ENCODE data around the gene KRTAP12-4. TPM values are rescaled to one million over a fixed set of nuclear protein-coding genes. Genes with fewer than 3 reads are reported as not detected.
A peak's percentile ranks its signal among the peaks of the same experiment; 100 is the strongest.
"Not testable (repeated sequence)": the region's sequence is repeated elsewhere in the genome, so short reads cannot be mapped to it uniquely, and the experiment has no call there.

The KRTAP12-4 gene
- total RNA-seq = not detected in 2 replicates

DNA sequence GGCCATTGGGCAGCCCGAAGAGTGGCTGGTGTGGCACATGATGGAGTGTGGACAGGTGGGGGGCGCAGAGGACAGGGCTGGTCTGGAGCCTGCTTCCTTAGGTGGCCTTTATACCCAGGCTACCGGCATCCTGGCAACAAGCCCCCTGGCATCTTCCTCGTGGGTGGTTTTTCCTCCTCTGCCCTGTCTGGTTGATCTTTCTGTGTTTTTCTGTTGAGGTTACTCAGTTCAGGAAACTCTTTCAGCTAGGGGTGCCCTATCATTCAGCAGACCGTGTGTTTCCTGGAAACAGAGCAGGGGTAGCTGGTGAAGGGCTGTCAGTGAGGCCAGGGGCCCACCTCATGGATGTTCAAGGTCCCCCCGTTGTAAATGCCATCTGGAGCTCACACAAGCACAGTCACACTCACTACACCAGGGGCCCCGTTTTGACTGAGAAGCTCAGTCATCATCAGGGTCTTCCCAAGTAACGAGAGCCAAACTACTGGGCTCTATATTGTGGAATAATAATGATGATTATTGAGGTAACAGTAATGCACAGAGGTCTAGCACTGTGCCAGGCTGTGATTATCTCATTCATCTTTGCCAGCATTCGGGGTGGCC lies at the start of gene KRTAP12-4:
TSS of gene KRTAP12-4 (minus strand) at position 84 of the 600 bp plus-strand sequence. CDS start at position 39, 45 bp downstream.
- H3K27me3 Mint-ChIP-seq (ENCODE audit: insufficient read depth) = no peaks in the 10 kb centered on the region
- intact Hi-C loops (cut with micrococcal nuclease) = loop anchor here (5.0 kb wide), 3 partner anchors 37 to 273 kb away; no protein-coding TSS in a partner anchor
- H3K27ac Mint-ChIP-seq = peak within 1 kb of the TSS; percentile 70
- peaks cover 56% of the 10 kb centered on the region for H3K4me1 Mint-ChIP-seq (ENCODE audit: low read depth)
- DNase-seq (ENCODE audit: low spot score) = no peak
- H3K9me3 Mint-ChIP-seq = peaks cover 47% of the 10 kb centered on the region
- H3K4me3 Mint-ChIP-seq = peak within 1 kb of the TSS; percentile 15
- peaks cover 29% of the 10 kb centered on the region for H3K36me3 Mint-ChIP-seq (ENCODE audit: low read depth)

DNA sequence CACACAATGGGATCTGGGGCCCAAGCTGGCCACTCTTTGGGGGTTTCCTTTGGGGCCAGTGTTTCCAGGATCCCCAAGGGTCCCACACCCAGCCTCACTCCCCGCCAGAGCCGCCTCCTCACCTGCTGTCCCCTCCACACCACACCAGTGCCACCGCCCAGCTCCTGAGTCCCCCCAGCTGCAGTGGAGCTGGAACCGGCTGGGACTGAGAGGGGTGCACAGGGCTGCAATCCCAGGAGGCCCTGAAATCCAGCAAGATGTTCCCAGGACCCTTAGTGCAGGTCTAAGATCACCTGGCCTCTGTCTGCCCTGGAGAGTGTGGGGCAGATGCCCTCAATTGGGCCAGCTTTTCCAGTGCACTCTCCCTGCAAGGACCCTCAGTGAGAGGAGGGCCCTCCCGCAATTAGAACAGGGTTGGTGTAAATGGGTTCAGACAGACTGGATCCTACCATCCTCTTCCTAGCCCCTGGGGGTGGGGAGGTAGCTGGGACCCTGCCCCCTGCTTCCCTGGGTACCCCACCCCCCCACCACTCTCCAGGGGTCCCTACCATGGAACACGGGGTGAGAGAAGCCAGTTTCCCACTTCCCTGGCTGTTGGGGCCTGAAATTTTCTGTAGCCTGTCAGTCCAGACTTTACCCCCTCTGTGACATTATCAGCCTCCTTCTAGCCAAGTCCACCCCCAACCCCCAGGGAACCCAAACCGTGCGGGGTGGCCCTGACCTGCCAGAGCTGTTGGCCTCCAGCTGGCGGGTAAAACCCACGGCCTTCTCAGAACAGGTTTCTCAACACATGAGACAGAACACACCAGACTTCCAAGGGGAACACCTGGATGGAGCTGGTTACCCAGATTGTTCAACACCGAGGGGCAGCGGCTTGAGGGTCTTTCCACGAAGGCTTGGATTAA lies 49.5 kb upstream of the KRTAP12-4 start:
- DNase-seq (ENCODE audit: low spot score) = no peak
- Mint-ChIP-seq H3K9me3 (peaks cover 4% of the 10 kb centered on the region), H3K27me3 (ENCODE audit: insufficient read depth) (peaks cover 56% of the 10 kb centered on the region), H3K36me3 (ENCODE audit: low read depth) (peaks cover 2% of the 10 kb centered on the region), H3K4me3 (no peak overlapping the region), H3K27ac (no peak overlapping the region), H3K4me1 (ENCODE audit: low read depth) (no peaks in the 10 kb centered on the region)
- intact Hi-C loops (cut with micrococcal nuclease) = no loop called here

DNA sequence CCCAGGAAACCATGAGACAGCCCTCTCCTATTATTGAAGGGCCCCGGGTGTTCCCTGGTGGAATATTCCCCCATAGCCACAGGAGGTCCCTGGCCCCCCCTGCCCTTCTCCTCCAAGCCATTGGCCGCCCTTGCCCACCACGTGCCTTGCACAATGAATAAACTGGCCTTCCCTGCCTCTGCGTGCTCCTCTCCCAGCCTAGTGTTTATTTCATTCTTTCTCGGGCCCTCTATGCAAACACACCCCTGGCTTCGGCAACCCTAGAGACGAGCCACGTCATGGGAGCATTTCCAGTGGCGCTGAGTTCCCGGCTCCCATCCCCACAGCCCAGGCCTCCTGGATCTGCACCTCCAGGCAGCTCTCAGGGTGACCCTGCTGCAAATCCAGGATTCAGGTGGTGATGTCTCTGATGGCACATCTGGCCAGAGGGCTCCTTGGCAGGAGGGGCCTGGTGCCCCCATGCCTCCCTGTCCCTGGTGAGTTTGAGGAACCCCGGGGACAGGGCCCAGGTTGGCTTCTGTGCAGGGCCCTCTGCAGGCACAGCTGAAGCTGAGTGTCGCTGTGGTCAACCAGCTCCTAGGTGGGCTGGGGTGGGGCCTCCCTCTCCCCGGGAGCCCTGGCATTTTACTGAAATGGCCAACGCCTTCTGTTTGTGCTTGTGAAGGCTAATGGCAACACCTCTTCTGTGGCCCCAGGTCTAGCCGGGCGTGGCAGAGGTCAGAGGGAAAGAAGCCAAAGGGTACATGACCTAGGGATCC lies 48.7 kb upstream of the KRTAP12-4 start:
- Mint-ChIP-seq H3K4me1 (ENCODE audit: low read depth) (no peaks in the 10 kb centered on the region), H3K27me3 (ENCODE audit: insufficient read depth) (peaks cover 54% of the 10 kb centered on the region), H3K4me3 (no peak overlapping the region), H3K9me3 (peaks cover 4% of the 10 kb centered on the region), H3K36me3 (ENCODE audit: low read depth) (peaks cover 2% of the 10 kb centered on the region), H3K27ac (no peak overlapping the region)
- DNase-seq (ENCODE audit: low spot score) = no peak
- intact Hi-C loops (cut with micrococcal nuclease) = no loop called here

GRCh38 chr21:44702111-44702972 lies 47.9 kb upstream of the KRTAP12-4 start:
- peaks cover 54% of the 10 kb centered on the region for H3K27me3 Mint-ChIP-seq (ENCODE audit: insufficient read depth)
- H3K27ac Mint-ChIP-seq = no peak overlapping the region

DNA sequence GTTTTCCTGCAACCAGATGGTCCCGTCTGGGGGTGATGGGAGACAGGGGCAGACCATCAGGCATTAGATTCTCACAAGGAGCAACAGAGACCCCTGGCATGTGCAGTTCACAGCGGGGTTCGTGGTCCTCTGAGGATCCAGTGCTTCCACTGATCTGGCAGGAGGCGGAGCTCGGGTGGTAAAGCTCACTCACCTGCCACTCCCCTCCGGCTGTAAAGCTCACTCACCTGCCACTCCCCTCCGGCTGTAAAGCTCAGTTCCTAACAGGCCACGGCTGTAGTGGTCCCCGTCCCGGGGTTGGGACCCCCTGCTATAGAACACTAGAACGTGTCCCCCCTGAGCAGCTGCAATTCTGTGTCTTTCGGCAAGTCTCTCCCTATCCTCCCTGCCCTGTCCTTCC lies 47.1 kb upstream of the KRTAP12-4 start:
- peaks cover 2% of the 10 kb centered on the region for H3K36me3 Mint-ChIP-seq (ENCODE audit: low read depth)
- H3K4me1 Mint-ChIP-seq (ENCODE audit: low read depth) = no peaks in the 10 kb centered on the region
- peaks cover 4% of the 10 kb centered on the region for H3K9me3 Mint-ChIP-seq
- H3K4me3 Mint-ChIP-seq = no peak overlapping the region
- intact Hi-C loops (cut with micrococcal nuclease) = no loop called here
- DNase-seq (ENCODE audit: low spot score) = no peak
- H3K27me3 Mint-ChIP-seq (ENCODE audit: insufficient read depth) = peaks cover 56% of the 10 kb centered on the region
- H3K27ac Mint-ChIP-seq = no peak overlapping the region

More at GRCh38 chr21:44702111-44702972, 47.9 kb upstream of the KRTAP12-4 start:
- DNase-seq (ENCODE audit: low spot score) = no peak
- no peak overlapping the region for H3K4me3 Mint-ChIP-seq
- intact Hi-C loops (cut with micrococcal nuclease) = no loop called here
- H3K9me3 Mint-ChIP-seq = peaks cover 4% of the 10 kb centered on the region
- no peaks in the 10 kb centered on the region for H3K4me1 Mint-ChIP-seq (ENCODE audit: low read depth)
- H3K36me3 Mint-ChIP-seq (ENCODE audit: low read depth) = peaks cover 2% of the 10 kb centered on the region

DNA sequence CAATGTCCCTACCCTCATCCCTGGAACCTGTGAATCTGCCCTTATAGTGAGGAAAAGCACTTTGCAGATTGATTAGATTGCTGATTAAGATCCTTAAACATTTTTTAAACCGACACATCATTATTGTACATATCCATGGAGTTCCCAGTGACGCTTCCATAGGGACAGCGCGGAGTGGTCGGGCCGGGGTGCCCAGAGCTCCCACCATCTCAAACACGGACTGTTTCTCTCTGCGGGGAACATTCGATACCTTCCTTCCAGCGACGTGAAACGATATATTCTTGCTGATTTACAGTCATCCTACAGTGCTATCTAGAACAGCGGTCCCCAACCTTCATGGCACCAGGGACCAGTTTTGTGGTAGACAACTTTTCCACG lies 46.6 kb upstream of the KRTAP12-4 start:
- Mint-ChIP-seq H3K27ac (no peak overlapping the region), H3K36me3 (ENCODE audit: low read depth) (peaks cover 2% of the 10 kb centered on the region), H3K4me1 (ENCODE audit: low read depth) (no peaks in the 10 kb centered on the region), H3K27me3 (ENCODE audit: insufficient read depth) (peaks cover 54% of the 10 kb centered on the region), H3K9me3 (peaks cover 4% of the 10 kb centered on the region), H3K4me3 (no peak overlapping the region)
- no peak for DNase-seq (ENCODE audit: low spot score)
- intact Hi-C loops (cut with micrococcal nuclease) = no loop called here

- Mint-ChIP-seq H3K27ac (no peak overlapping the region), H3K36me3 (ENCODE audit: low read depth) (no peaks in the 10 kb centered on the region), H3K9me3 (no peaks in the 10 kb centered on the region), H3K4me1 (ENCODE audit: low read depth) (no peaks in the 10 kb centered on the region), H3K4me3 (no peak overlapping the region), H3K27me3 (ENCODE audit: insufficient read depth) (peaks cover 56% of the 10 kb centered on the region)
- DNase-seq (ENCODE audit: low spot score) = no peak
- intact Hi-C loops (cut with micrococcal nuclease) = no loop called here
These were observed 45.9 kb upstream of the KRTAP12-4 start for GRCh38 chr21:44700101-44701022.

DNA sequence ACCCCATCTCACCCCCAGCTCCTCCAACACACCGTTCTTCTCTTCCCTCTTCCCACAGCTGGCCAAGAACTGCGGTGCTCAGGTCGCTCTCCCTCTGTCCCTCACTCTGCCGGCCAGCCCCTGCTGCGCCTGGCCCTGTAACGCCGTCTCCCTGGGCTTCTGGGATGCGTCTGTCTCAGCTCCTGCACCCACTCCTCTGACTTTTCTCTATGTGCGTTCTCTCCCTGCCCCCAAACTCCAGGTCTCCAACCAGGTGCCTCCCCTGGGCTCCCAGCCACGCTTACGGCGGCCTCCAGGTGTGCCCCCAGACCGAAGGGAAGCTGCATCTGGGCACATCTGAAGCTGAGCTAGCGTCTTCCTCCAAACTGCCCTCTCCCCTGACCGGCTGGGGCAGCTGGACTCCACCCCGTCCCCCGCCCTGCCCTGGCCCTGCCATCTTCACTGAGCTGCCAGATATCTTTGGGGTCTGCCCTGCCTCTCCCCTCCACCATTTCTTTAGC lies 45.1 kb upstream of the KRTAP12-4 start:
- DNase-seq (ENCODE audit: low spot score) = no peak
- Mint-ChIP-seq H3K9me3 (no peaks in the 10 kb centered on the region), H3K27ac (no peak overlapping the region), H3K36me3 (ENCODE audit: low read depth) (no peaks in the 10 kb centered on the region), H3K27me3 (ENCODE audit: insufficient read depth) (peaks cover 50% of the 10 kb centered on the region), H3K4me3 (no peak overlapping the region), H3K4me1 (ENCODE audit: low read depth) (no peaks in the 10 kb centered on the region)
- intact Hi-C loops (cut with micrococcal nuclease) = no loop called here

GRCh38 chr21:44697811-44698734 lies 43.6 kb upstream of the KRTAP12-4 start:
- intact Hi-C loops (cut with micrococcal nuclease) = no loop called here
- no peaks in the 10 kb centered on the region for H3K36me3 Mint-ChIP-seq (ENCODE audit: low read depth)
- H3K4me1 Mint-ChIP-seq (ENCODE audit: low read depth) = no peaks in the 10 kb centered on the region
- DNase-seq (ENCODE audit: low spot score) = no peak
- H3K9me3 Mint-ChIP-seq = peaks cover 12% of the 10 kb centered on the region
- H3K4me3 Mint-ChIP-seq = no peak overlapping the region
- peaks cover 45% of the 10 kb centered on the region for H3K27me3 Mint-ChIP-seq (ENCODE audit: insufficient read depth)
- H3K27ac Mint-ChIP-seq = no peak overlapping the region

DNA sequence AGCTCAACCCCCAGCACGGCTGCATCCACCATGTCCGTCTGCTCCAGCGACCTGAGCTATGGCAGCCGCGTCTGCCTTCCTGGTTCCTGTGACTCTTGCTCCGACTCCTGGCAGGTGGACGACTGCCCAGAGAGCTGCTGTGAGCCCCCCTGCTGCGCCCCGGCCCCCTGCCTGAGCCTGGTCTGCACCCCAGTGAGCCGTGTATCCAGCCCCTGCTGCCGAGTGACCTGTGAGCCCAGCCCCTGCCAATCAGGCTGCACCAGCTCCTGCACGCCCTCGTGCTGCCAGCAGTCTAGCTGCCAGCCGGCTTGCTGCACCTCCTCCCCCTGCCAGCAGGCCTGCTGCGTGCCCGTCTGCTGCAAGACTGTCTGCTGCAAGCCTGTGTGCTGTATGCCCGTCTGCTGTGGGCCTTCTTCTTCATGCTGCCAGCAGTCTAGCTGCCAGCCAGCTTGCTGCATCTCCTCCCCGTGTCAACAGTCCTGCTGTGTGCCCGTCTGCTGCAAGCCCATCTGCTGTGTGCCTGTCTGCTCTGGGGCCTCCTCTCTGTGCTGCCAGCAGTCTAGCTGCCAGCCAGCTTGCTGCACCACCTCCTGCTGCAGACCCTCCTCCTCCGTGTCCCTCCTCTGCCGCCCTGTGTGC lies 42.8 kb upstream of the KRTAP12-4 start, which contains the start of gene KRTAP10-12:
TSS of gene KRTAP10-12 (plus strand) at position 1 of the 639 bp plus-strand sequence. CDS start at position 31, 30 bp downstream.
- Mint-ChIP-seq H3K27me3 (ENCODE audit: insufficient read depth) (peaks cover 48% of the 10 kb centered on the region), H3K9me3 (peaks cover 18% of the 10 kb centered on the region)
- DNase-seq (ENCODE audit: low spot score); H3K36me3 Mint-ChIP-seq (ENCODE audit: low read depth); H3K4me1 Mint-ChIP-seq (ENCODE audit: low read depth); intact Hi-C loops (cut with micrococcal nuclease); H3K4me3 Mint-ChIP-seq; H3K27ac Mint-ChIP-seq: not testable (repeated sequence)
